Effector memory CD8-positive, alpha-beta T cell (primary cell): ENCODE data around the gene MLLT10.

ENCODE experiments used
- ATAC-seq: fragments of 150-1000 bp; cut with Tn5 transposase; replicated peaks from 2 replicates; pipeline ENCODE4 v1.10.0; 2021; ENCODE audit warnings: mild to moderate bottlenecking, moderate library complexity
- DNase-seq, 3 experiments: peaks; one replicate each; pipeline ENCODE4 v3.0.0; 2021
- H3K27ac Mint-ChIP-seq, 2 donors: one replicate each; pipeline ENCODE4 v1.8.0; 2022; ENCODE audit warnings: mild to moderate bottlenecking in 2 of 2, mixed read lengths in 2 of 2, moderate library complexity in 2 of 2
- H3K27me3 Mint-ChIP-seq, 2 donors: one replicate each; pipeline ENCODE4 v1.8.0; 2022; ENCODE audit warnings: mixed read lengths in 2 of 2
- H3K36me3 Mint-ChIP-seq: one replicate; pipeline ENCODE4 v1.8.0; 2022; ENCODE audit warnings: mild to moderate bottlenecking, moderate library complexity, mixed read lengths; ENCODE audit not compliant: insufficient read depth
- H3K4me1 Mint-ChIP-seq, 2 donors: one replicate each; pipeline ENCODE4 v1.8.0; 2022; ENCODE audit warnings: low read depth in 2 of 2, mixed read lengths in 2 of 2
- H3K4me3 Mint-ChIP-seq, 2 donors: one replicate each; pipeline ENCODE4 v1.8.0; 2022; ENCODE audit warnings: mild to moderate bottlenecking in 2 of 2, mixed read lengths in 2 of 2, moderate library complexity in 2 of 2
- H3K9me3 Mint-ChIP-seq, 2 donors: one replicate each; pipeline ENCODE4 v1.8.0; 2022; ENCODE audit warnings: mixed read lengths in 2 of 2

The MLLT10 gene

GRCh38 chr10:21688009-21688332, 153.9 kb downstream of the MLLT10 start:
- Mint-ChIP-seq H3K27me3 (no peaks in the 10 kb centered on the region), H3K27ac (no peak overlapping the region), H3K4me1 (peaks cover 0 to 11% of the 10 kb centered on the region in 2 donors), H3K9me3 (no peaks in the 10 kb centered on the region), H3K4me3 (no peak overlapping the region), H3K36me3 (peaks cover 19% of the 10 kb centered on the region)
- no peak for DNase-seq
- no peak for ATAC-seq

DNA sequence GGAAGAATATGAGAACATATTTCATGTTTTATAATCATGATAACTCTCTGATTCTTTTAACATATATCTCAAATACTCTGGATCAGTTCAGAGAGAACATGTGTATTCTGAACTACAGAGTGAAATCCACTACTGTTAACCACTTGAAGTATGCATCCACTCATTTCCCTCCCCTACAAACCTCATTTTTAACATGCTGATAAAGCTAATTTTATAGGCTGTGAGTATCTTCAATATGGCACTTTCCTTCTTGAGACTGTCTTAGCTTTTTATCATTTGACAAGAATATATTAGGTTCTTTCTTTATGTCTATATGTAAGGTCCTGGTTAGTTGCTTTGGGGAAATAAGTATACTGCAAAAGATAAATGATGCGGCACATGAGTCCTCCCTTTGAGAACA, 154.8 kb downstream of the MLLT10 start:
- Mint-ChIP-seq H3K36me3 (peaks cover 19% of the 10 kb centered on the region), H3K4me3 (no peak overlapping the region), H3K27me3 (no peaks in the 10 kb centered on the region), H3K9me3 (no peaks in the 10 kb centered on the region), H3K27ac (no peak overlapping the region), H3K4me1 (peaks cover 0 to 11% of the 10 kb centered on the region in 2 donors)
- ATAC-seq (no peak), DNase-seq (no peak)

- DNase-seq (no peak), ATAC-seq (no peak)
- peaks cover 17% of the 10 kb centered on the region for H3K36me3 Mint-ChIP-seq
- no peaks in the 10 kb centered on the region for H3K27me3 Mint-ChIP-seq
- H3K4me1 Mint-ChIP-seq = peaks cover 1 to 3% of the 10 kb centered on the region in 2 donors
- no peaks in the 10 kb centered on the region for H3K9me3 Mint-ChIP-seq
- no peak overlapping the region for H3K4me3 Mint-ChIP-seq
- H3K27ac Mint-ChIP-seq = no peak overlapping the region
Observed at GRCh38 chr10:21689881-21690280, 155.8 kb downstream of the MLLT10 start.

- no peaks in the 10 kb centered on the region for H3K9me3 Mint-ChIP-seq
- ATAC-seq (no peak), DNase-seq (no peak)
- peaks cover 5% of the 10 kb centered on the region in 2 donors for H3K4me1 Mint-ChIP-seq
- peaks cover 6% of the 10 kb centered on the region for H3K36me3 Mint-ChIP-seq
- no peaks in the 10 kb centered on the region for H3K27me3 Mint-ChIP-seq
- no peak overlapping the region for H3K4me3 Mint-ChIP-seq
- peak overlapping the region in 1 of 2 donors; percentile 9 for H3K27ac Mint-ChIP-seq
Observed at GRCh38 chr10:21692916-21693315, 158.9 kb downstream of the MLLT10 start.

DNA sequence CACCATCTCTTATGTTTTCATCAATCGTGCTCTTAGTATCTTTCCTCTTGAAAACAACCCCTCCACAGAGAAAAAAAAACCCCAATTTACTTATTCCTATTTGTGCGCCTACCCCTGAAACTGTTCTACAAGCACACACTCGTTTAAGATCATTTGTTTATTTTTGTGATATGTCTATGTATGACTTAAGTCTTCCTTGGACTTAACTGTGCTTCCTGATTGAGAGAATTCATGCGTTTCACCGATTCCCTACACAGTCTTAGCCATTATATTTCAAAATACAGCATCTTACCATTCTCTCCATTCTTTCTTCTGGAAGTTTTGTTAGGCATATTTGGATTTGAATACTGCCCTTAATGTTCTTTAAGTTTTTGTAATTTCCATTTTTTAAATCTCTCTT, 159.4 kb downstream of the MLLT10 start:
- H3K4me1 Mint-ChIP-seq = peaks cover 5 to 8% of the 10 kb centered on the region in 2 donors
- no peaks in the 10 kb centered on the region for H3K27me3 Mint-ChIP-seq
- no peak for DNase-seq
- ATAC-seq = no peak
- H3K4me3 Mint-ChIP-seq = no peak overlapping the region
- no peaks in the 10 kb centered on the region for H3K9me3 Mint-ChIP-seq
- H3K27ac Mint-ChIP-seq = peak overlapping the region in 1 of 2 donors; percentile 9
- H3K36me3 Mint-ChIP-seq = peaks cover 6% of the 10 kb centered on the region

- H3K27me3 Mint-ChIP-seq = no peaks in the 10 kb centered on the region
- ATAC-seq (no peak), DNase-seq (no peak)
- H3K27ac Mint-ChIP-seq = no peak overlapping the region
- H3K4me1 Mint-ChIP-seq = peaks cover 5 to 8% of the 10 kb centered on the region in 2 donors
- H3K9me3 Mint-ChIP-seq = no peaks in the 10 kb centered on the region
- peaks cover 6% of the 10 kb centered on the region for H3K36me3 Mint-ChIP-seq
- no peak overlapping the region for H3K4me3 Mint-ChIP-seq
Observed at GRCh38 chr10:21694631-21695030, 160.6 kb downstream of the MLLT10 start.

DNA sequence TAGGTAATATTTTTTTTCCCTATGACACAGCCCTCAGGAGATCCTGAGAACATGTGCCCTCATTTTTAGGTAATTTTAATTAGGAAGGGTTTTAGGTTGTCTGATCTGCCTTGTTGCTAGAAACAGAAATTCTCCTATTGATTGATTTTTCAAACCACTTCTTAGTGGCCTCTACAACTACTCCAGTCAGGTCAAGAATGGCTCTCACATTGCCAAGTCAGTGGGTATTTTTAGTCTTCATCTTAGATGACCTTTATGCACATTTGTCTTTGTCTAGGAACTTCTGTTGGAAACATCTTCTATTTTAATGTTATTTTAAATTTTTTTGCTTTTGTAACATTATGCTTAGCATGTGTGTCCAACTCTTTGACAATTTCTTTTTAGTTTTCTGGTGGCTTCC, 162.3 kb downstream of the MLLT10 start:
- H3K27ac Mint-ChIP-seq = no peak overlapping the region
- peaks cover 0 to 10% of the 10 kb centered on the region in 2 donors for H3K9me3 Mint-ChIP-seq
- ATAC-seq = no peak
- H3K4me3 Mint-ChIP-seq = no peak overlapping the region
- no peak for DNase-seq
- peaks cover 7 to 8% of the 10 kb centered on the region in 2 donors for H3K4me1 Mint-ChIP-seq
- peaks cover 8% of the 10 kb centered on the region for H3K36me3 Mint-ChIP-seq
- no peaks in the 10 kb centered on the region for H3K27me3 Mint-ChIP-seq

GRCh38 chr10:21699575-21699974, 165.5 kb downstream of the MLLT10 start:
- DNase-seq (no peak), ATAC-seq (no peak)
- H3K4me1 Mint-ChIP-seq = peaks cover 24 to 26% of the 10 kb centered on the region in 2 donors
- peaks cover 0 to 12% of the 10 kb centered on the region in 2 donors for H3K9me3 Mint-ChIP-seq
- H3K36me3 Mint-ChIP-seq = peaks cover 18% of the 10 kb centered on the region
- no peak overlapping the region for H3K27ac Mint-ChIP-seq
- H3K4me3 Mint-ChIP-seq = no peak overlapping the region
- H3K27me3 Mint-ChIP-seq = no peaks in the 10 kb centered on the region

- H3K36me3 Mint-ChIP-seq = peaks cover 19% of the 10 kb centered on the region
Observed at GRCh38 chr10:21700474-21700873, 166.4 kb downstream of the MLLT10 start.

DNA sequence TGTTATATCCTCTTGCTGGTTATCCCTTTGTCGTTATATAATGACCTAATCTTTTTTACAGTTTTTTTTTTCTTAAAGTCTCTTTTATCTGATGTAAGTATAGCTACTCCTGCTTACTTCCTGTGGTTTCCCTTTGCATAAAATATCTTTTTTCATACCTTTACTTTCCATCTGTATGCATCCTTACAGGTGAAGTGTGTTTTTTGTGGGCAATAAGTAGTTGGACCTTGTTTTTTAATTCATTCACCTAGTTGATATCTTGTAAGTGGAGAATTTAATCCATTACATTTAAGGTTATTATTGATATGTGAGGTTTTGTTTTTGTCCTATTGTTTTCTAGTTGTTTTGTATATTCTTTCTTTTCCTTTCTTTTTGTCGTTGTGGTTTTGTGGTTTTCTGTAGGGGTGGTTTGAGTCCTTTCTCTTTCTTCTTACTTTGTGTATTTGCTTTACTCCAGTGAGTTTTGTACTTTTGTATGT, 168.6 kb downstream of the MLLT10 start:
- H3K9me3 Mint-ChIP-seq = peaks cover 0 to 12% of the 10 kb centered on the region in 2 donors
- H3K27me3 Mint-ChIP-seq = no peaks in the 10 kb centered on the region
- H3K27ac Mint-ChIP-seq = peak overlapping the region; percentile 0 to 19
- H3K4me3 Mint-ChIP-seq = peak overlapping the region; percentile 22 to 35
- ATAC-seq (peak; percentile 71), DNase-seq (no peak)
- peaks cover 18% of the 10 kb centered on the region for H3K36me3 Mint-ChIP-seq
- peaks cover 27 to 29% of the 10 kb centered on the region in 2 donors for H3K4me1 Mint-ChIP-seq

More at GRCh38 chr10:21700474-21700873, 166.4 kb downstream of the MLLT10 start:
- Mint-ChIP-seq H3K27me3 (no peaks in the 10 kb centered on the region), H3K4me1 (peaks cover 22 to 24% of the 10 kb centered on the region in 2 donors), H3K27ac (no peak overlapping the region), H3K4me3 (no peak overlapping the region), H3K9me3 (peaks cover 0 to 12% of the 10 kb centered on the region in 2 donors)
- no peak for ATAC-seq
- DNase-seq = no peak

DNA sequence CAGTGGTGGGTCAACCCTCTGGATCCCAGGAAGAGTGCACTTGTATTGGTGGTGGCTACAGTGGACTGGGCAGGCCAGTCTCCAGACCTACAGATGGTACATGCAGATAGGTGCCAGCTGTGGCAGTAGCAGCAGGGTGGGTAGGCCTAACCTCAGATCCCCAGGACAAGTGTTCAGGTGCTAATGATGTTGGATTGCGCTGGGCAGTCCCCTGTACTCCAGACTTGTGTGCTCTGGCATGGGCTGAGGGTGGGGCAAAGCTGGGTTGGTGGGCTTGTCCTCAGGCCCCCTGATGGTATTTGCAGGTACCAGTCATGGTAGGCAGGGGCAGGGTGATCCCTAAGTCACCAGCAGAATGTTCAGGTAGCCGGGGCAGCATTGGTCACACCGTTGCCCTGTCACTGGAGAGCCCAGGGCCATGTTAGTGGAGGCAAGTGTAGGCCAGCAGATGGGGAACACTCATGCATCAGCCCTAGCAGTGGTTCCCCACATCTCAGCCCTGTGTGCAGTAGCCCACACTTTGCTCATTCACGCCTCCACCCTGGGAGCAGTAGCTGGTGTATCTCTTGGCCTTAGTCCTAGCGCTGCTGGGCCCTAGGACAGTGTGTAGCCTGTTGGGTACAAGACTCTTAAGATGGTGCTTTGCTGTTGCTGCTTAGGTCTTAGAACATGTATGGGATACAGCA, 171.3 kb downstream of the MLLT10 start:
- ATAC-seq (no peak), DNase-seq (no peak)
- no peaks in the 10 kb centered on the region for H3K27me3 Mint-ChIP-seq
- peaks cover 30 to 37% of the 10 kb centered on the region in 2 donors for H3K4me1 Mint-ChIP-seq
- H3K27ac Mint-ChIP-seq = no peak overlapping the region
- no peak overlapping the region for H3K4me3 Mint-ChIP-seq
- H3K36me3 Mint-ChIP-seq = peaks cover 30% of the 10 kb centered on the region
- H3K9me3 Mint-ChIP-seq = peaks cover 0 to 12% of the 10 kb centered on the region in 2 donors

DNA sequence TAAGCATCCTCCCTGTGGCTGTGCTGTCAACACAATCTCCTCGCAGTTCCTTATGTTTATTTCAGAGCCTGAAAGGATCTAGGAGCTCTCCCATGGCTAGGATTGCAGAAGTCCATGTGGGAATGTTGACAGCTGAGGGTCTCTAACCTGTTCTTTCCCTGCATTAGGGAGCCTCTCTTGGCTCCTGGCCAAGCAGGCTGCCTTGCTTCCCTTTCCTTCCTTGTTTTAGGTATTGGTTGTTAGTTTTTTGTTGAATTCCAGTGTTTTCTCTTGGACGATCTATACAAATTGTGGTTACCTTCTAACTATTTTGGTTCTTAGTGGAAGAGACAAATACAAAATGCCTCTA, 171.8 kb downstream of the MLLT10 start:
- Mint-ChIP-seq H3K4me1 (peaks cover 30 to 37% of the 10 kb centered on the region in 2 donors), H3K4me3 (no peak overlapping the region), H3K9me3 (peaks cover 0 to 8% of the 10 kb centered on the region in 2 donors), H3K27ac (peak overlapping the region in 1 of 2 donors; percentile 39), H3K27me3 (no peaks in the 10 kb centered on the region), H3K36me3 (peaks cover 34% of the 10 kb centered on the region)
- DNase-seq = no peak
- no peak for ATAC-seq

DNA sequence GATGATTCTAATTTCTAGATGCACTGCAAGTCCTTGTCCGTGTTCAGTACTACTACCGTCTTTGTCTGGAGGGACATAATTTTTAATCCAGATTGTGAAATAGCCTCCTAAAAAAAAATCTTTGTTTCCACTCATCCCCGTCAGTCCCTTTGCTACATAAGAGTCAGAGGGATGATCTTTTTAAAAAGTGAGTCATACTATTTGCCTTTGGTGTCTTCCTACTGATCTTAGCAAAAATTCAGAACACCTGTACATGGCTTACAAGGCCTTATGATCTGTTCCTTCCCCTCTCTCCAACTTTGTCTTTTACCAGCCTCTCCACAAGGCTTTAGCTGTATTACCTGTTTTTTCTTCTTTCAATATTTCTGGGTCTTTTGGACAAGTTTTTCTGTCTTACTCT, 173.5 kb downstream of the MLLT10 start:
- Mint-ChIP-seq H3K9me3 (no peaks in the 10 kb centered on the region), H3K36me3 (peaks cover 33% of the 10 kb centered on the region), H3K4me1 (peaks cover 23 to 32% of the 10 kb centered on the region in 2 donors), H3K27ac (no peak overlapping the region), H3K4me3 (no peak overlapping the region), H3K27me3 (no peaks in the 10 kb centered on the region)
- no peak for ATAC-seq
- DNase-seq = no peak

DNA sequence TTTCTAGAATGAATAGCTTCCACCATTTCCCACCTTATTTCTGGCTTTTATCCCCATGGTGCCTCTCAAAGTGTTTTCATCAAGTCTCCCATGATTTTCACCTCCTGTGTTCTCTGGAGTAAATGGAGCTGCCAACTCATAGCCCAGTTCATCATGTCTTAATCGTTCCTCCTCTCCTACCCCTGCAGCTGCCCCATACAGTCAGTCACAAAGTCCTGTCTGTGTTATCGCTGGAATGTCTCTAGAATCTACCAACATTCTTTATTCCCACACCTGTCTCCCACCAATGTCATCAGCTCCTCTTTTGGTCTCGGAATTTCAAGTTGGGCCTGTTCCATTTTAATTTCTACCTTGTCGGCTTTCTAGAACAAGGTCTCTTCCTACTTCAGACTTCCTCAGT, 178.9 kb downstream of the MLLT10 start:
- Mint-ChIP-seq H3K9me3 (no peaks in the 10 kb centered on the region), H3K4me3 (no peak overlapping the region), H3K27me3 (no peaks in the 10 kb centered on the region), H3K27ac (no peak overlapping the region), H3K36me3 (peaks cover 52% of the 10 kb centered on the region), H3K4me1 (peaks cover 6 to 25% of the 10 kb centered on the region in 2 donors)
- DNase-seq (no peak), ATAC-seq (no peak)
